Kidney epithelial cell (primary cell): ENCODE measurements around the gene CLASRP. TPM values are rescaled to one million over a fixed set of nuclear protein-coding genes. Genes with fewer than 3 reads are reported as not detected.

Source experiments
- DNase-seq: peaks from one replicate; pipeline ENCODE4 v3.0.0-alpha.2; 2010; ENCODE audit warnings: low read depth
- H3K27me3 ChIP-seq: 2 replicates; pipeline ENCODE4 v1.6.0; 2011; ENCODE audit warnings: low read length; ENCODE audit not compliant: control insufficient read depth, insufficient read depth
- H3K36me3 ChIP-seq: 2 replicates; pipeline ENCODE4 v1.5.1; 2011; ENCODE audit warnings: low read length; ENCODE audit not compliant: control insufficient read depth, insufficient read depth
- H3K4me3 ChIP-seq: 2 replicates; pipeline ENCODE4 v1.5.1; 2011; ENCODE audit warnings: low read depth, mild to moderate bottlenecking, control low read depth, low read length
- CTCF ChIP-seq: IDR thresholded peaks from 2 replicates; pipeline ENCODE4 v1.5.1; 2011; ENCODE audit warnings: mild to moderate bottlenecking, moderate library complexity, low read length, control low read depth, inconsistent platforms; ENCODE audit not compliant: insufficient read depth, poor library complexity, severe bottlenecking
- total RNA-seq: library from RNA; depleted of rRNA; stranded (reverse); fragments of >200 nt; gene quantifications from 2 replicates; pipeline ENCODE4 v1.2.3, GENCODE V29; 2015

CLASRP gene
- total RNA-seq, 1 donor from 2014 or later, result 65.7 TPM

GRCh38 chr19:45049073-45049736, 10.4 kb downstream of the CLASRP start:
- no peak for TF ChIP-seq CTCF
- no peaks in the 10 kb centered on the region for H3K27me3 ChIP-seq
- H3K4me3 ChIP-seq, result no peak overlapping the region
- DNase-seq, result no peak
- peaks cover 1% of the 10 kb centered on the region for H3K36me3 ChIP-seq

DNA sequence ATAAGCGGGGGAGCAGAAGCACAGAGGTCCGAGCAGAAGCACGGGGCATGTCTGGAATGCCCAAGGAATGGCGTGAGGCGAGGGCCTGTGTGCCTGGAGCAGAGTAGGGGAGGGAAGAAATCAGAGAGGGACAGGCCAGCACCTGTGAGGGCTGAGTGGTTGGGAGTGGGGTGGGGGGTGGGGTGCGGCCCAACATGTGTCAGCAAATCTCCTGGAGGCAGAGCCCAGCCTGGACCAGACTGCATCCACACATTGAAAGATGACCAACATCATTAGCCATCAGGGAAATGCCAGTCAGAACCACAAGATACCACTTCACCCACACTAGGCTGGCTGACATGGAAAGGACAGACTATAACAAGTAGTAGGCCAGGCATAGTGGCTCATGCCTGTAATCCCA, 11.2 kb downstream of the CLASRP start:
- peaks cover 1% of the 10 kb centered on the region for H3K36me3 ChIP-seq
- no peak overlapping the region for H3K4me3 ChIP-seq
- no peak for TF ChIP-seq CTCF
- H3K27me3 ChIP-seq, result no peaks in the 10 kb centered on the region
- no peak for DNase-seq

GRCh38 chr19:45051929-45052579, 13.2 kb downstream of the CLASRP start:
- no peak for DNase-seq
- TF ChIP-seq CTCF, result no peak
- Histone ChIP-seq H3K36me3 (peaks cover 2% of the 10 kb centered on the region), H3K4me3 (no peak overlapping the region), H3K27me3 (no peaks in the 10 kb centered on the region)

DNA sequence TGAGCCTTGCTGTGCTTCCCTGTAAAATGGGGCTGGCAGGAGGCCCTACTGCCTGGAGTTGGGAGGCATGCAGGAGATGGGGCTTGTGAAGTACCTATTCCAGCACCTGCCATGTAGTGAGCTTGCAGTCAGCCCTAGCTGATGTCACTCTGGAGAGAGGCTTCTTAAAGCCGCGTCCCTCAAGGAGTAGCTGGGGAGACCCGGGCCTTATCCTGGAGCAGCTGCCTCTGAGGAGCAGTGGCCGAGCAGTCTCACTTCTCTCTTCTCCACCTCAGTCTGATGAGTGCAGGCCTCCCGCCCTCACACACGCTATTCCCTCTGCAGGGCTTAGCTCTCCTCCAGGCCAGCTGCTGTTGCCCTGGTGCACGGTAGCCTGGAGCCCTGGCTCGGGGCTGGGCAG, 18.0 kb downstream of the CLASRP start:
- Histone ChIP-seq H3K36me3 (peaks cover 5% of the 10 kb centered on the region), H3K4me3 (no peak overlapping the region), H3K27me3 (no peaks in the 10 kb centered on the region)
- no peak for TF ChIP-seq CTCF
- DNase-seq, result no peak

- peaks cover 5% of the 10 kb centered on the region for H3K36me3 ChIP-seq
- H3K4me3 ChIP-seq, result no peak overlapping the region
- no peak for TF ChIP-seq CTCF
- no peaks in the 10 kb centered on the region for H3K27me3 ChIP-seq
- no peak for DNase-seq
Observed at GRCh38 chr19:45057444-45057843, 18.6 kb downstream of the CLASRP start.

DNA sequence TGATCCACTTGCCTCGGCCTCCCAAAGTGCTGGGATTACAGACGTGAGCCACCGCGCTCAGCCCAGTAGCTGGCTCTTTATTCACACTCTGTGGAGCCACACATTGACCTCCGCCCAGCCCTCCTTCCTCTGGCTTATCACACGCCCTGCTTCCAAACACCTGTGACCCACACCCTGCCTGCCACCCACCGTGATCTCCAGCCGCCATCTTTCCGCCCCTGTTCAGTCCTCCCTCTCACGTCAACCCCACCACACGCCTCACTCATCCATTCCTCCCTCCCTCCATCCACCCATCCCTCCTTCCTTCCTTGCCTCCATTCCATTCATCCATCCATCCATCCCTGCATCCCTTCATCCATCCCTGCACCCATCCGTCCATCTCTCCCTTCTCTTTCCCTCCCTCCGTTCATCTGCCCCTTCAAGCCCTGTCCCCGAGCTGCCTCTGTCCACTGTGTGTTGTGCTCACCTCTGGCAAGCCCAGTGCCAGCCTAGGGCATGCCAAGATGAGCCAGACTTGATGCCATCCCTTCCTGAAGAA, 19.8 kb downstream of the CLASRP start:
- no peak for TF ChIP-seq CTCF
- Histone ChIP-seq H3K27me3 (no peaks in the 10 kb centered on the region), H3K4me3 (no peak overlapping the region), H3K36me3 (peaks cover 5% of the 10 kb centered on the region)
- DNase-seq, result no peak
